ENCODE results near the gene ATG7.

ATG7 gene

GRCh38 chr3:11413071-11413470 lies 140.9 kb downstream of the ATG7 start:
- POLR2A ChIA-PET = no interaction called here
- CTCF ChIA-PET = interaction anchor here (1.6 kb wide), 1 partner anchor 34 kb away, joined by 4 read pairs; no protein-coding TSS in a partner anchor
- DNase-seq (ENCODE audit: extremely low spot score) = no peak
- no peak for TF ChIP-seq CTCF (IDR thresholded peaks at IDR 0.05; ENCODE audit: control extremely low read depth, extremely low read depth, low read depth, missing control alignments)

- ChIA-PET CTCF (no interaction called here), POLR2A (no interaction called here)
- DNase-seq (ENCODE audit: extremely low spot score) = no peak
- no peak for TF ChIP-seq CTCF (IDR thresholded peaks at IDR 0.05; ENCODE audit: control extremely low read depth, extremely low read depth, low read depth, missing control alignments)
Measured at GRCh38 chr3:11415099-11415498, 142.9 kb downstream of the ATG7 start.

- CTCF ChIA-PET = no interaction called here
Measured at GRCh38 chr3:11420066-11420465, 147.9 kb downstream of the ATG7 start.

GRCh38 chr3:11422291-11422690 lies 150.1 kb downstream of the ATG7 start:
- no peak for TF ChIP-seq CTCF (IDR thresholded peaks at IDR 0.05; ENCODE audit: control extremely low read depth, extremely low read depth, low read depth, missing control alignments)
- POLR2A ChIA-PET = interaction anchor here (0.6 kb wide), 1 partner anchor 13 kb away, joined by 8 read pairs; no protein-coding TSS in a partner anchor
- CTCF ChIA-PET = interaction anchor here (1.5 kb wide), 1 partner anchor 10 kb away, joined by 7 read pairs; no protein-coding TSS in a partner anchor
- no peak for DNase-seq (ENCODE audit: extremely low spot score)

More at GRCh38 chr3:11420066-11420465, 147.9 kb downstream of the ATG7 start:
- DNase-seq (ENCODE audit: extremely low spot score) = no peak
- POLR2A ChIA-PET = no interaction called here
- no peak for TF ChIP-seq CTCF (IDR thresholded peaks at IDR 0.05; ENCODE audit: control extremely low read depth, extremely low read depth, low read depth, missing control alignments)

GRCh38 chr3:11423868-11424267 lies 151.7 kb downstream of the ATG7 start:
- POLR2A ChIA-PET = no interaction called here
- TF ChIP-seq CTCF (IDR thresholded peaks at IDR 0.05; ENCODE audit: control extremely low read depth, extremely low read depth, low read depth, missing control alignments) = no peak

GRCh38 chr3:11424277-11424676 lies 152.1 kb downstream of the ATG7 start:
- no peak for DNase-seq (ENCODE audit: extremely low spot score)
- POLR2A ChIA-PET = no interaction called here
- CTCF ChIA-PET = interaction anchor here (1.5 kb wide), 1 partner anchor 9 kb away, joined by 4 read pairs; no protein-coding TSS in a partner anchor
- no peak for TF ChIP-seq CTCF (IDR thresholded peaks at IDR 0.05; ENCODE audit: control extremely low read depth, extremely low read depth, low read depth, missing control alignments)

More at GRCh38 chr3:11423868-11424267, 151.7 kb downstream of the ATG7 start:
- CTCF ChIA-PET = interaction anchor here (1.5 kb wide), 1 partner anchor 9 kb away, joined by 4 read pairs; no protein-coding TSS in a partner anchor
- no peak for DNase-seq (ENCODE audit: extremely low spot score)

Measured in GM10248 (cell line).